Caco-2 (cell line): Measurements from ENCODE around the gene RAP1B. TPM values are rescaled to one million over a fixed set of nuclear protein-coding genes. Genes with fewer than 3 reads are reported as not detected.

Experiments used
- BruUV-seq: library from RNA; stranded (reverse); fragments of 400-500 nt; replicated peaks from 2 replicates; lab custom pipeline; 2021; lab: Mats Ljungman, UMichigan
- CTCF ChIA-PET: fragments of 300-600 bp; sonication (Branson Sonifier 250); formaldehyde crosslinking; loops from one replicate; lab custom pipeline; 2022; ENCODE audit warnings: antibody characterized with exemption; lab: Charles Lee
- POLR2A ChIA-PET: fragments of 300-600 bp; sonication (Branson Sonifier 250); formaldehyde crosslinking; loops from one replicate; lab custom pipeline; 2022; ENCODE audit warnings: antibody characterized with exemption; lab: Charles Lee
- DNase-seq, 2 experiments: peaks; one replicate each; pipeline versions ENCODE4 v3.0.0 to v3.0.0-alpha.2; 2020 to 2022
- H3K27me3 ChIP-seq: replicated peaks from 2 replicates; pipeline ENCODE4 v1.6.0; 2011; ENCODE audit warnings: low read length; ENCODE audit not compliant: control insufficient read depth, insufficient read depth
- H3K36me3 ChIP-seq: 2 replicates; pipeline ENCODE4 v1.5.1; 2011; ENCODE audit warnings: low read length; ENCODE audit not compliant: control insufficient read depth, insufficient read depth
- H3K4me1 ChIP-seq: fragments of 250-450 bp; sonication (Bioruptor Pico); 2 replicates; pipeline ENCODE4 v1.5.1; 2020; ENCODE audit warnings: mild to moderate bottlenecking
- H3K4me3 ChIP-seq: 2 replicates; pipeline ENCODE4 v1.5.1; 2011; ENCODE audit warnings: low read depth, mild to moderate bottlenecking, control low read depth, low read length
- H3K9me3 ChIP-seq: fragments of 250-450 bp; sonication (Bioruptor Pico); 2 replicates; pipeline ENCODE4 v1.5.1; 2020; ENCODE audit warnings: mild to moderate bottlenecking, moderate library complexity
- H3K27ac Mint-ChIP-seq: one replicate; pipeline ENCODE4 v1.8.0; 2022; ENCODE audit warnings: mixed read lengths; ENCODE audit not compliant: unreplicated experiment
- H3K27me3 Mint-ChIP-seq: one replicate; pipeline ENCODE4 v1.8.0; 2022; ENCODE audit warnings: mixed read lengths; ENCODE audit not compliant: insufficient read depth, unreplicated experiment
- H3K36me3 Mint-ChIP-seq: one replicate; pipeline ENCODE4 v1.8.0; 2022; ENCODE audit warnings: mild to moderate bottlenecking, mixed read lengths; ENCODE audit not compliant: insufficient read depth, unreplicated experiment
- H3K4me1 Mint-ChIP-seq: one replicate; pipeline ENCODE4 v1.8.0; 2022; ENCODE audit warnings: low read depth, mixed read lengths; ENCODE audit not compliant: unreplicated experiment
- H3K4me3 Mint-ChIP-seq: one replicate; pipeline ENCODE4 v1.8.0; 2022; ENCODE audit warnings: mild to moderate bottlenecking, moderate library complexity, mixed read lengths; ENCODE audit not compliant: unreplicated experiment
- H3K9me3 Mint-ChIP-seq: one replicate; pipeline ENCODE4 v1.8.0; 2022; ENCODE audit warnings: mixed read lengths; ENCODE audit not compliant: unreplicated experiment
- CTCF ChIP-seq, 2 experiments: fragments of 200-600 bp in 1 of 2; IDR thresholded peaks; 1 replicate in 1 of 2; 2 replicates in 1 of 2; pipeline versions ENCODE4 v1.5.1 to v1.8.0; 2011 to 2022; ENCODE audit warnings: antibody characterized with exemption in 1 of 2, control low read depth in 1 of 2, inconsistent platforms in 1 of 2, low read depth in 1 of 2, low read length in 1 of 2, mild to moderate bottlenecking in 1 of 2, moderate library complexity in 1 of 2; ENCODE audit not compliant: insufficient read depth in 1 of 2, severe bottlenecking in 1 of 2, unreplicated experiment in 1 of 2
- intact Hi-C: fragments of 100-400 bp; cut with micrococcal nuclease; formaldehyde crosslinking; loops from one replicate; pipeline ENCODE4 v1.10.0; 2022; ENCODE audit not compliant: unreplicated experiment
- total RNA-seq: library from RNA; stranded (reverse); gene quantifications from 2 replicates; pipeline ENCODE4 v1.2.3, GENCODE V29; 2022

Gene RAP1B
- total RNA-seq, 1 experiment from 2014 or later, result 216 TPM

- Mint-ChIP-seq H3K9me3 (peaks cover 19% of the 10 kb centered on the region), H3K36me3 (peaks cover 60% of the 10 kb centered on the region), H3K4me3 (no peak overlapping the region), H3K27ac (no peak overlapping the region), H3K4me1 (peaks cover 21% of the 10 kb centered on the region), H3K27me3 (no peaks in the 10 kb centered on the region)
- CTCF ChIA-PET, result no interaction called here
- Histone ChIP-seq H3K27me3 (no peaks in the 10 kb centered on the region), H3K4me1 (0 out of 2 replicates have a peak, but pooled peaks cover 1% of the 10 kb centered on the region), H3K4me3 (no peak overlapping the region), H3K36me3 (peaks cover 2% of the 10 kb centered on the region), H3K9me3 (peaks cover 5% of the 10 kb centered on the region; the same call in 1 of the 2 replicates)
- TF ChIP-seq CTCF (IDR thresholded peaks at IDR 0.05; ENCODE audit: insufficient read depth in 1 of 2, low read depth in 1 of 2, low read length in 1 of 2, severe bottlenecking in 1 of 2, unreplicated experiment in 1 of 2), result no peak
- BruUV-seq, result no TSS peak
- intact Hi-C loops, result no loop called here
- DNase-seq, result no peak
- POLR2A ChIA-PET, result no interaction called here
These were observed 17.1 kb downstream of the RAP1B start for GRCh38 chr12:68627673-68628319.

- Mint-ChIP-seq H3K27me3 (no peaks in the 10 kb centered on the region), H3K36me3 (peaks cover 61% of the 10 kb centered on the region), H3K27ac (peak overlapping the region; percentile 71), H3K9me3 (peaks cover 19% of the 10 kb centered on the region), H3K4me3 (no peak overlapping the region), H3K4me1 (peaks cover 29% of the 10 kb centered on the region)
- intact Hi-C loops, result no loop called here
- no peak for DNase-seq
- no peaks in the 10 kb centered on the region for H3K27me3 ChIP-seq
- H3K4me1 ChIP-seq, result peaks cover 4% of the 10 kb centered on the region; the same call in 1 of the 2 replicates
- TF ChIP-seq CTCF (IDR thresholded peaks at IDR 0.05; ENCODE audit: insufficient read depth in 1 of 2, low read depth in 1 of 2, low read length in 1 of 2, severe bottlenecking in 1 of 2, unreplicated experiment in 1 of 2), result no peak
- ChIA-PET POLR2A (no interaction called here), CTCF (no interaction called here)
- no TSS peak for BruUV-seq
- peaks cover 5% of the 10 kb centered on the region; the same call in 1 of the 2 replicates for H3K9me3 ChIP-seq
- peaks cover 2% of the 10 kb centered on the region for H3K36me3 ChIP-seq
- no peak overlapping the region for H3K4me3 ChIP-seq
These were observed 18.0 kb downstream of the RAP1B start for GRCh38 chr12:68628698-68629097.

DNA sequence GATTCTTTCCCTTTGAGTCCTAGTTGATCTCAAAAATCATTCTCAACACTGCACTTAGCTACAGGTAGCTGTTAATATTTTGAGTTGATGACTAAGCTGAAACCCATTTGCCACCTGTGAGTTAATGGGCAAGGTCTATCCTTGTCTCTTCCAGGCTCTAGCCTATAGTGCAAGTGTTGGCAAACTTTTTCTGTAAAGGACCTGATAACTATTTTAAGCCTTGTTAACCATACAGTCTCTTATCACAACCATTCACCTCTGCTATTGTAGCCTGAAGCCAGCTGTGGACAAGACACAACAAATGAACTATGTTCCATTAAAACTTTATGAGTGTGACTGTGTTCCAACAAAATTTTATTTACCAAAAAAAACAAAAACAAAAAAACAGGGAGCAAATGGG is 19.4 kb downstream of the RAP1B start:
- DNase-seq, result no peak
- intact Hi-C loops, result no loop called here
- H3K36me3 ChIP-seq, result peaks cover 2% of the 10 kb centered on the region
- peaks cover 65% of the 10 kb centered on the region for H3K36me3 Mint-ChIP-seq
- no peak overlapping the region for H3K4me3 ChIP-seq
- CTCF ChIA-PET, result no interaction called here
- no peak overlapping the region for H3K4me3 Mint-ChIP-seq
- POLR2A ChIA-PET, result no interaction called here
- H3K4me1 Mint-ChIP-seq, result peaks cover 42% of the 10 kb centered on the region
- peaks cover 14% of the 10 kb centered on the region for H3K9me3 Mint-ChIP-seq
- no peaks in the 10 kb centered on the region for H3K27me3 ChIP-seq
- peaks cover 18% of the 10 kb centered on the region for H3K4me1 ChIP-seq
- no TSS peak for BruUV-seq
- no peaks in the 10 kb centered on the region for H3K27me3 Mint-ChIP-seq
- no peak for TF ChIP-seq CTCF (IDR thresholded peaks at IDR 0.05; ENCODE audit: insufficient read depth in 1 of 2, low read depth in 1 of 2, low read length in 1 of 2, severe bottlenecking in 1 of 2, unreplicated experiment in 1 of 2)
- H3K27ac Mint-ChIP-seq, result no peak overlapping the region
- peaks cover 5% of the 10 kb centered on the region; the same call in 1 of the 2 replicates for H3K9me3 ChIP-seq
